Stimulated activated CD8-positive, alpha-beta memory T cell treated with anti-CD3 and anti-CD28 coated beads, Interleukin-7, amount 100 ng/mL, for 4 hours (primary cell): ENCODE measurements around the gene CCDC192.

Experiments
- DNase-seq, 2 donors: peaks; one replicate each; pipeline ENCODE4 v3.0.0-alpha.2; 2020; ENCODE audit warnings: low read depth in 2 of 2

Gene CCDC192

GRCh38 chr5:127957701-127958239 is 254.6 kb downstream of the CCDC192 start:
- no peak for DNase-seq

- DNase-seq: no peak
These were observed 255.3 kb downstream of the CCDC192 start for GRCh38 chr5:127958421-127959011.

- DNase-seq: no peak
These were observed 256.1 kb downstream of the CCDC192 start for GRCh38 chr5:127959152-127959764.

GRCh38 chr5:127960270-127960691 is 257.1 kb downstream of the CCDC192 start:
- no peak for DNase-seq

- no peak for DNase-seq
These were observed 258.0 kb downstream of the CCDC192 start for GRCh38 chr5:127961006-127961762.

GRCh38 chr5:127961763-127962145 is 258.6 kb downstream of the CCDC192 start:
- no peak for DNase-seq

GRCh38 chr5:127962491-127962890 is 259.3 kb downstream of the CCDC192 start:
- DNase-seq: no peak

GRCh38 chr5:127963233-127963632 is 260.0 kb downstream of the CCDC192 start:
- DNase-seq: no peak

GRCh38 chr5:127963931-127964330 is 260.7 kb downstream of the CCDC192 start:
- no peak for DNase-seq

GRCh38 chr5:127967323-127967982 is 264.3 kb downstream of the CCDC192 start:
- DNase-seq: no peak

- no peak for DNase-seq
These were observed 264.9 kb downstream of the CCDC192 start for GRCh38 chr5:127967983-127968592.

- DNase-seq: no peak
These were observed 265.8 kb downstream of the CCDC192 start for GRCh38 chr5:127969002-127969401.

- no peak for DNase-seq
These were observed 266.5 kb downstream of the CCDC192 start for GRCh38 chr5:127969651-127970050.

- DNase-seq: no peak
These were observed 266.9 kb downstream of the CCDC192 start for GRCh38 chr5:127970081-127970480.

GRCh38 chr5:127970854-127971425 is 267.7 kb downstream of the CCDC192 start:
- DNase-seq: no peak

- DNase-seq: no peak
These were observed 272.8 kb downstream of the CCDC192 start for GRCh38 chr5:127975961-127976360.

- DNase-seq: no peak
These were observed 273.3 kb downstream of the CCDC192 start for GRCh38 chr5:127976525-127976924.

- DNase-seq: no peak
These were observed 274.0 kb downstream of the CCDC192 start for GRCh38 chr5:127976991-127977717.

- no peak for DNase-seq
These were observed 275.6 kb downstream of the CCDC192 start for GRCh38 chr5:127978738-127979300.

GRCh38 chr5:127979475-127979874 is 276.3 kb downstream of the CCDC192 start:
- DNase-seq: no peak
